Vagina (tissue), 2 donors: Measurements from ENCODE around the gene COX10.

Experiments
- POLR2A ChIP-seq, 2 donors: fragments of 450-650 bp; IDR thresholded peaks; one replicate each; pipeline ENCODE4 v1.6.1; 2017; ENCODE audit warnings: antibody characterized with exemption in 2 of 2, mild to moderate bottlenecking in 2 of 2, moderate library complexity in 2 of 2
- POLR2AphosphoS5 ChIP-seq, 2 donors: sonication (generic); formaldehyde crosslinking; IDR thresholded peaks; one replicate each; pipeline ENCODE4 v1.9.0; 2017; ENCODE audit warnings: antibody characterized with exemption in 2 of 2, mild to moderate bottlenecking in 2 of 2, low read depth in 1 of 2; ENCODE audit not compliant: insufficient read depth in 1 of 2
- TF ChIP-seq, protein P1 (sequence below), 3 experiments: fragments of 450-650 bp in 2 of 3; fragments of 200-600 bp in 1 of 3; sonication (generic) in 1 of 3; IDR thresholded peaks; one replicate each; pipeline ENCODE4 v1.5.1; 2017 to 2019; ENCODE audit warnings: antibody characterized with exemption in 3 of 3, mild to moderate bottlenecking in 2 of 3, moderate library complexity in 2 of 3

GRCh38 chr17:14038206-14038605, 31.1 kb upstream of the COX10 start:
- TF ChIP-seq, protein P1, sequence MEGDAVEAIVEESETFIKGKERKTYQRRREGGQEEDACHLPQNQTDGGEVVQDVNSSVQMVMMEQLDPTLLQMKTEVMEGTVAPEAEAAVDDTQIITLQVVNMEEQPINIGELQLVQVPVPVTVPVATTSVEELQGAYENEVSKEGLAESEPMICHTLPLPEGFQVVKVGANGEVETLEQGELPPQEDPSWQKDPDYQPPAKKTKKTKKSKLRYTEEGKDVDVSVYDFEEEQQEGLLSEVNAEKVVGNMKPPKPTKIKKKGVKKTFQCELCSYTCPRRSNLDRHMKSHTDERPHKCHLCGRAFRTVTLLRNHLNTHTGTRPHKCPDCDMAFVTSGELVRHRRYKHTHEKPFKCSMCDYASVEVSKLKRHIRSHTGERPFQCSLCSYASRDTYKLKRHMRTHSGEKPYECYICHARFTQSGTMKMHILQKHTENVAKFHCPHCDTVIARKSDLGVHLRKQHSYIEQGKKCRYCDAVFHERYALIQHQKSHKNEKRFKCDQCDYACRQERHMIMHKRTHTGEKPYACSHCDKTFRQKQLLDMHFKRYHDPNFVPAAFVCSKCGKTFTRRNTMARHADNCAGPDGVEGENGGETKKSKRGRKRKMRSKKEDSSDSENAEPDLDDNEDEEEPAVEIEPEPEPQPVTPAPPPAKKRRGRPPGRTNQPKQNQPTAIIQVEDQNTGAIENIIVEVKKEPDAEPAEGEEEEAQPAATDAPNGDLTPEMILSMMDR (IDR thresholded peaks at IDR 0.05), result no peak
- TF ChIP-seq POLR2A (IDR thresholded peaks at IDR 0.05) (no peak), POLR2AphosphoS5 (IDR thresholded peaks at IDR 0.05; ENCODE audit: insufficient read depth in 1 of 2, low read depth in 1 of 2) (no peak)
